HepG2 (cell line): ENCODE results near the gene ZMIZ1. TPM values are rescaled to one million over a fixed set of nuclear protein-coding genes. Genes with fewer than 3 reads are reported as not detected.

ENCODE experiments used
- FOXA3 ChIP-seq: IDR thresholded peaks from 2 replicates; pipeline ENCODE4 v1.6.1; 2016; ENCODE audit warnings: missing genetic modification reagents, missing compliant biosample characterization
- JUNB ChIP-seq: sonication (generic); formaldehyde crosslinking; IDR thresholded peaks from 2 replicates; pipeline ENCODE4 v1.8.0; 2022; ENCODE audit warnings: missing genetic modification reagents, mild to moderate bottlenecking, borderline replicate concordance
- MAF1 ChIP-seq: sonication (generic); formaldehyde crosslinking; IDR thresholded peaks from 2 replicates; pipeline ENCODE4 v1.5.0; 2020; ENCODE audit warnings: missing genetic modification reagents, borderline replicate concordance
- MIER2 ChIP-seq: IDR thresholded peaks from 2 replicates; pipeline ENCODE4 v1.6.1; 2016; ENCODE audit warnings: missing biosample characterization, missing genetic modification reagents
- MTERF4 ChIP-seq: sonication (generic); formaldehyde crosslinking; IDR thresholded peaks from 2 replicates; pipeline ENCODE4 v1.8.0; 2023; ENCODE audit warnings: mild to moderate bottlenecking, missing genetic modification reagents
- NR2F6 ChIP-seq, 2 experiments: IDR thresholded peaks; 2 replicates each; pipeline ENCODE4 v1.6.1; 2016; ENCODE audit warnings: antibody characterized with exemption in 1 of 2, mild to moderate bottlenecking in 1 of 2
- REXO4 ChIP-seq: sonication (generic); formaldehyde crosslinking; IDR thresholded peaks from 2 replicates; pipeline ENCODE4 v1.8.0; 2022; ENCODE audit warnings: missing genetic modification reagents, mild to moderate bottlenecking, borderline replicate concordance
- RORA ChIP-seq: sonication (generic); formaldehyde crosslinking; IDR thresholded peaks from 2 replicates; pipeline ENCODE4 v1.5.0; 2020; ENCODE audit warnings: mild to moderate bottlenecking, missing genetic modification reagents, moderate library complexity
- TCF7 ChIP-seq: sonication (generic); IDR thresholded peaks from 2 replicates; pipeline ENCODE4 v1.6.1; 2016; ENCODE audit warnings: antibody characterized with exemption, low read depth
- TMF1 ChIP-seq: sonication (generic); formaldehyde crosslinking; IDR thresholded peaks from 2 replicates; pipeline ENCODE4 v1.8.1; 2022; ENCODE audit warnings: low read depth, missing genetic modification reagents
- ZFX ChIP-seq: sonication (generic); formaldehyde crosslinking; IDR thresholded peaks from 2 replicates; pipeline ENCODE4 v1.4.0; 2020; ENCODE audit warnings: mild to moderate bottlenecking, low read depth, missing genetic modification reagents, moderate library complexity
- ZKSCAN1 ChIP-seq: fragments of 150-350 bp; IDR thresholded peaks from 2 replicates; pipeline ENCODE4 v1.6.1; 2014; ENCODE audit warnings: low read length
- ZNF224 ChIP-seq: sonication (generic); formaldehyde crosslinking; IDR thresholded peaks from 2 replicates; pipeline ENCODE4 v1.5.0; 2020; ENCODE audit warnings: mild to moderate bottlenecking, missing genetic modification reagents
- ZNF230 ChIP-seq: sonication (generic); formaldehyde crosslinking; IDR thresholded peaks from 2 replicates; pipeline ENCODE4 v1.4.0; 2020; ENCODE audit warnings: mild to moderate bottlenecking, missing genetic modification reagents
- ZNF264 ChIP-seq: sonication (generic); formaldehyde crosslinking; IDR thresholded peaks from 2 replicates; pipeline ENCODE4 v1.4.0; 2020; ENCODE audit warnings: missing genetic modification reagents
- ZNF549 ChIP-seq: sonication (generic); formaldehyde crosslinking; IDR thresholded peaks from 2 replicates; pipeline ENCODE4 v1.5.0; 2020; ENCODE audit warnings: missing genetic modification reagents
- ZNF652 ChIP-seq: IDR thresholded peaks from 2 replicates; pipeline ENCODE4 v1.6.1; 2016; ENCODE audit warnings: low read depth, borderline replicate concordance
- ZNF687 ChIP-seq: sonication (generic); formaldehyde crosslinking; IDR thresholded peaks from 2 replicates; pipeline ENCODE4 v1.5.1; 2020; ENCODE audit warnings: mild to moderate bottlenecking, missing genetic modification reagents, moderate library complexity
- ZNF781 ChIP-seq: sonication (generic); formaldehyde crosslinking; IDR thresholded peaks from 2 replicates; pipeline ENCODE4 v1.5.1; 2020; ENCODE audit warnings: borderline replicate concordance, mild to moderate bottlenecking, missing genetic modification reagents; ENCODE audit errors: not compliant biosample characterization
- ZNF782 ChIP-seq: sonication (generic); formaldehyde crosslinking; IDR thresholded peaks from 2 replicates; pipeline ENCODE4 v1.4.0; 2020; ENCODE audit warnings: missing genetic modification reagents, mild to moderate bottlenecking, borderline replicate concordance
- polyA plus RNA-seq, 8 experiments: library from polyadenylated mRNA; depleted of rRNA in 3 of 8; stranded (reverse) in 7 of 8; unstranded in 1 of 8; fragments of >200 nt; fragmentation: Illumina TruSeq in 4 of 8; extraction: Trizol in 4 of 8; gene quantifications; 2 replicates each; pipeline versions ENCODE4 v1.2.1 to v1.2.3, GENCODE V29; 2011 to 2016; ENCODE audit warnings: low read depth in 4 of 8, missing spikeins in 1 of 8, mixed read lengths in 1 of 8; ENCODE audit not compliant: insufficient read depth in 1 of 8
- total RNA-seq, 5 experiments: library from RNA; depleted of rRNA; stranded (reverse); fragments of >200 nt; fragmentation: Illumina TruSeq; extraction: Trizol; gene quantifications; 2 replicates each; pipeline ENCODE4 v1.2.3, GENCODE V29; 2016; ENCODE audit warnings: low read depth in 1 of 5
- TF ChIP-seq, protein P1 (sequence below): IDR thresholded peaks from 2 replicates; pipeline ENCODE4 v1.6.1; 2016; ENCODE audit warnings: missing genetic modification reagents, missing compliant biosample characterization
- TF ChIP-seq, protein P2 (sequence below): IDR thresholded peaks from 2 replicates; pipeline ENCODE4 v1.6.1; 2016; ENCODE audit warnings: mild to moderate bottlenecking, missing biosample characterization, missing genetic modification reagents
- TF ChIP-seq, protein P3 (sequence below): fragments of 450-650 bp; IDR thresholded peaks from 2 replicates; pipeline ENCODE4 v1.6.1; 2017; ENCODE audit warnings: mild to moderate bottlenecking

The ZMIZ1 gene
- total and polyA plus RNA-seq, 2 of the 13 experiments (the other 11 are each of a cell fraction or from before 2014, with no cell fraction given): 5.3 to 10.2 TPM

- TF ChIP-seq, protein P1, sequence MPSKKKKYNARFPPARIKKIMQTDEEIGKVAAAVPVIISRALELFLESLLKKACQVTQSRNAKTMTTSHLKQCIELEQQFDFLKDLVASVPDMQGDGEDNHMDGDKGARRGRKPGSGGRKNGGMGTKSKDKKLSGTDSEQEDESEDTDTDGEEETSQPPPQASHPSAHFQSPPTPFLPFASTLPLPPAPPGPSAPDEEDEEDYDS (CRISPR knock-in tag): no peak
- TF ChIP-seq REXO4 (CRISPR knock-in tag): no peak
- TF ChIP-seq ZNF782: peak; percentile 66; the same call in 1 of the 2 replicates
- peak; percentile 52 for TF ChIP-seq NR2F6 (IDR thresholded peaks at IDR 0.05)
- peak; percentile 78 for TF ChIP-seq NR2F6 (CRISPR knock-in tag; IDR thresholded peaks at IDR 0.05)
- TF ChIP-seq MTERF4: no peak
- no peak for TF ChIP-seq ZNF781
- TF ChIP-seq, protein P2, sequence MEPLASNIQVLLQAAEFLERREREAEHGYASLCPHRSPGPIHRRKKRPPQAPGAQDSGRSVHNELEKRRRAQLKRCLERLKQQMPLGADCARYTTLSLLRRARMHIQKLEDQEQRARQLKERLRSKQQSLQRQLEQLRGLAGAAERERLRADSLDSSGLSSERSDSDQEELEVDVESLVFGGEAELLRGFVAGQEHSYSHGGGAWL (CRISPR knock-in tag): no peak
- no peak for TF ChIP-seq TMF1 (CRISPR knock-in tag)
- TF ChIP-seq JUNB (CRISPR knock-in tag): no peak
- TF ChIP-seq ZNF549 (CRISPR knock-in tag): no peak
- TF ChIP-seq ZNF230 (CRISPR knock-in tag): no peak
- peak; percentile 74; the same call in 1 of the 2 replicates for TF ChIP-seq ZNF652 (CRISPR knock-in tag)
- TF ChIP-seq FOXA3: no peak; the same call in 1 of the 2 replicates
- peak; percentile 26 for TF ChIP-seq ZNF687 (CRISPR knock-in tag)
- TF ChIP-seq ZNF264 (CRISPR knock-in tag): no peak
- no peak for TF ChIP-seq MAF1
- no peak for TF ChIP-seq ZNF224 (CRISPR knock-in tag)
- 0 out of 2 replicates have a peak, but pooled peaks have one; percentile 7 for TF ChIP-seq TCF7
- TF ChIP-seq ZFX (CRISPR knock-in tag): peak; percentile 43
- TF ChIP-seq, protein P3, sequence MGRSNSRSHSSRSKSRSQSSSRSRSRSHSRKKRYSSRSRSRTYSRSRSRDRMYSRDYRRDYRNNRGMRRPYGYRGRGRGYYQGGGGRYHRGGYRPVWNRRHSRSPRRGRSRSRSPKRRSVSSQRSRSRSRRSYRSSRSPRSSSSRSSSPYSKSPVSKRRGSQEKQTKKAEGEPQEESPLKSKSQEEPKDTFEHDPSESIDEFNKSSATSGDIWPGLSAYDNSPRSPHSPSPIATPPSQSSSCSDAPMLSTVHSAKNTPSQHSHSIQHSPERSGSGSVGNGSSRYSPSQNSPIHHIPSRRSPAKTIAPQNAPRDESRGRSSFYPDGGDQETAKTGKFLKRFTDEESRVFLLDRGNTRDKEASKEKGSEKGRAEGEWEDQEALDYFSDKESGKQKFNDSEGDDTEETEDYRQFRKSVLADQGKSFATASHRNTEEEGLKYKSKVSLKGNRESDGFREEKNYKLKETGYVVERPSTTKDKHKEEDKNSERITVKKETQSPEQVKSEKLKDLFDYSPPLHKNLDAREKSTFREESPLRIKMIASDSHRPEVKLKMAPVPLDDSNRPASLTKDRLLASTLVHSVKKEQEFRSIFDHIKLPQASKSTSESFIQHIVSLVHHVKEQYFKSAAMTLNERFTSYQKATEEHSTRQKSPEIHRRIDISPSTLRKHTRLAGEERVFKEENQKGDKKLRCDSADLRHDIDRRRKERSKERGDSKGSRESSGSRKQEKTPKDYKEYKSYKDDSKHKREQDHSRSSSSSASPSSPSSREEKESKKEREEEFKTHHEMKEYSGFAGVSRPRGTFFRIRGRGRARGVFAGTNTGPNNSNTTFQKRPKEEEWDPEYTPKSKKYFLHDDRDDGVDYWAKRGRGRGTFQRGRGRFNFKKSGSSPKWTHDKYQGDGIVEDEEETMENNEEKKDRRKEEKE: no peak
- TF ChIP-seq MIER2: no peak
- no peak for TF ChIP-seq ZKSCAN1
- TF ChIP-seq RORA (CRISPR knock-in tag): no peak
These were observed 117.1 kb downstream of the ZMIZ1 start (continued) for GRCh38 chr10:79185796-79186374.
